Keratinocyte (primary cell): ENCODE data around the gene RAB4A. TPM values are rescaled to one million over a fixed set of nuclear protein-coding genes. Genes with fewer than 3 reads are reported as not detected.

Source experiments
- DNase-seq: peaks from one replicate; pipeline ENCODE4 v3.0.0-alpha.2; 2011; ENCODE audit warnings: low read depth, missing footprints, low spot score
- FAIRE-seq: peaks from 2 replicates; lab custom pipeline; 2011; peaks lifted over from hg19 to GRCh38; lab: Jason Lieb, UNC
- H2AFZ ChIP-seq: 2 replicates; pipeline ENCODE4 v1.6.0; 2012; ENCODE audit warnings: low read length, control low read depth, inconsistent platforms; ENCODE audit not compliant: control insufficient read depth
- H3K27ac ChIP-seq: 2 replicates; pipeline ENCODE4 v1.5.1; 2011; ENCODE audit warnings: low read length; ENCODE audit not compliant: control insufficient read depth, insufficient read depth
- H3K27me3 ChIP-seq: 3 replicates; pipeline ENCODE4 v1.6.0; 2011; ENCODE audit warnings: low read length; ENCODE audit not compliant: control insufficient read depth, insufficient read depth; ENCODE audit errors: extremely low read depth
- H3K36me3 ChIP-seq, 2 experiments: 2 replicates in 1 of 2; 3 replicates in 1 of 2; pipeline ENCODE4 v1.5.1; 2011; ENCODE audit warnings: low read length in 2 of 2, mild to moderate bottlenecking in 1 of 2; ENCODE audit not compliant: control insufficient read depth in 2 of 2, insufficient read depth in 2 of 2; ENCODE audit errors: extremely low read depth in 1 of 2
- H3K4me1 ChIP-seq: 3 replicates; pipeline ENCODE4 v1.5.1; 2011; ENCODE audit warnings: low read length; ENCODE audit not compliant: control insufficient read depth, insufficient read depth; ENCODE audit errors: extremely low read depth
- H3K4me2 ChIP-seq: 3 replicates; pipeline ENCODE4 v1.6.0; 2011; ENCODE audit warnings: low read depth, low read length; ENCODE audit not compliant: control insufficient read depth, insufficient read depth; ENCODE audit errors: extremely low read depth
- H3K4me3 ChIP-seq, 3 experiments: fragments of 200-600 bp in 1 of 3; sonication (generic) in 1 of 3; 2 replicates in 2 of 3; 3 replicates in 1 of 3; pipeline ENCODE4 v1.5.1; 2011 to 2016; ENCODE audit warnings: low read length in 3 of 3, mild to moderate bottlenecking in 3 of 3, control low read depth in 2 of 3, inconsistent platforms in 1 of 3, low read depth in 1 of 3, mixed read lengths in 1 of 3, mixed run types in 1 of 3, moderate library complexity in 1 of 3; ENCODE audit not compliant: control insufficient read depth in 2 of 3, insufficient read depth in 2 of 3; ENCODE audit errors: extremely low read depth in 1 of 3
- H3K79me2 ChIP-seq: 2 replicates; pipeline ENCODE4 v1.6.0; 2012; ENCODE audit warnings: low read length; ENCODE audit not compliant: control insufficient read depth, insufficient read depth
- H3K9ac ChIP-seq: 3 replicates; pipeline ENCODE4 v1.6.0; 2011; ENCODE audit warnings: low read length; ENCODE audit not compliant: control insufficient read depth, insufficient read depth; ENCODE audit errors: extremely low read depth
- H3K9me1 ChIP-seq: 3 replicates; pipeline ENCODE4 v1.6.0; 2011; ENCODE audit warnings: low read length; ENCODE audit not compliant: control insufficient read depth, insufficient read depth; ENCODE audit errors: extremely low read depth
- H3K9me3 ChIP-seq: 2 replicates; pipeline ENCODE4 v1.5.1; 2012; ENCODE audit warnings: low read depth, low read length; ENCODE audit not compliant: control insufficient read depth
- H4K20me1 ChIP-seq: 3 replicates; pipeline ENCODE4 v1.6.0; 2011; ENCODE audit warnings: low read length; ENCODE audit not compliant: control insufficient read depth, insufficient read depth; ENCODE audit errors: extremely low read depth
- EZH2 ChIP-seq: IDR thresholded peaks from one replicate; pipeline ENCODE4 v1.6.1; 2012; ENCODE audit warnings: inconsistent platforms, mild to moderate bottlenecking, low read length, moderate library complexity
- dilution Hi-C: fragments of 300-500 bp; cut with MboI; formaldehyde crosslinking; loops from one replicate; pipeline ENCODE4 v1.7.0; 2020; ENCODE audit warnings: low sequenced_read_pairs; ENCODE audit not compliant: extremely low pct_ligation_motif_present
- polyA plus RNA-seq, 5 experiments: library from polyadenylated mRNA; depleted of rRNA in 3 of 5; stranded (reverse) in 3 of 5; stranded (forward) in 1 of 5; unstranded in 1 of 5; fragments of >200 nt; gene quantifications; 1 replicate in 1 of 5; 2 replicates in 3 of 5; 3 replicates in 1 of 5; pipeline versions ENCODE4 v1.2.1 to v1.2.3, GENCODE V29; 2011 to 2012; ENCODE audit warnings: missing spikeins in 2 of 5, low read depth in 1 of 5, low replicate concordance in 1 of 5
- TF ChIP-seq, protein P1 (sequence below), 3 experiments: IDR thresholded peaks in 1 of 3; conservative IDR thresholded peaks in 1 of 3; optimal IDR thresholded peaks in 1 of 3; 2 replicates in 2 of 3; 3 replicates in 1 of 3; pipeline versions ENCODE3 to v1.5.1; 2011; ENCODE audit warnings: low read length in 3 of 3, mild to moderate bottlenecking in 3 of 3, moderate library complexity in 2 of 3, control low read depth in 1 of 3, inconsistent platforms in 1 of 3; ENCODE audit not compliant: insufficient read depth in 2 of 3; ENCODE audit errors: extremely low read depth in 1 of 3

The RAB4A gene
- polyA plus RNA-seq, 1 donor (not counting 4 experiments of a cell fraction or from before 2014, with no cell fraction given), result 54.7 TPM

DNA sequence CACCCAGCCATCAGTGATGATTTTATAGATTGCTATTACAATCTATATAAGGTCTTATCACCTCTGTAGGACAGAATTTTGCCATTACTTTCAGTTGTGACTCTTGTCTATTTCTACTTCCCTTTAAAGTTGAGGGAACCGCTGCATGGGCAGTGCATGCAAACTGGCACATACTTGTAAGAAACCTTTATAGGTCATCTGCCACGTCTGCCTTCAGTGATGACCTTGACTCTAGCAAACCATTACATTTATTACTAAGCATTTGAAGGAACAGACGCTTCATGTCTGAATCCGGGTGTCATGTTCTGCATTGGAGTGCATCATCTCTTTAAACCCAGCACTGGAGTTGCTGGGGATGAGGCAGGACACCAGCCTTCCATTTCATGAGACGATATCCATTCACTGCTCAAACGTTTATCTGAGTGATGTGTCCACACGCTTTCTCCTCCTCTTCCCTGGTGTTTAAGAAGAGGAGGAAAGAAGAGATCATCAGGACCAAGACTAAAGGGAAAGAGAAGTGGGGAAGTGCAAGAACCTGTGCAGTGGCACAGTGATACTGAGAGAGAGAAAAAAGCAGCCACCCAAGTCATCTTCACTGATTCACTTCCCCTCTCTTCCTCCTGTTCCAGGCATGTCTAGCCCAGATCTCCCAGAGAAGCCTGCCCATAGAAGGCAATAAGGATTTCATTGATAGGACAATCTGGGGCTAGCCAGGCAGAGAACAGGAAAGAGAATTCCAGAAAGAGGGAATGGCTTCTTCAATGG lies 57.9 kb downstream of the RAB4A start:
- no peaks in the 10 kb centered on the region for H3K9me1 ChIP-seq
- no peaks in the 10 kb centered on the region for H3K4me1 ChIP-seq
- H3K4me2 ChIP-seq, result no peak overlapping the region
- no peaks in the 10 kb centered on the region for H3K9me3 ChIP-seq
- H4K20me1 ChIP-seq, result no peaks in the 10 kb centered on the region
- no peak for DNase-seq
- no peaks in the 10 kb centered on the region for H3K27me3 ChIP-seq
- no peak overlapping the region for H3K9ac ChIP-seq
- dilution Hi-C loops, result no loop called here
- no peak overlapping the region for H3K27ac ChIP-seq
- FAIRE-seq, result no peak
- H3K4me3 ChIP-seq, result no peak overlapping the region
- H3K36me3 ChIP-seq, result peaks cover 2 to 8% of the 10 kb centered on the region in 2 experiments
- H3K79me2 ChIP-seq, result peaks cover 2% of the 10 kb centered on the region
- no peak for TF ChIP-seq EZH2
- TF ChIP-seq, protein P1, sequence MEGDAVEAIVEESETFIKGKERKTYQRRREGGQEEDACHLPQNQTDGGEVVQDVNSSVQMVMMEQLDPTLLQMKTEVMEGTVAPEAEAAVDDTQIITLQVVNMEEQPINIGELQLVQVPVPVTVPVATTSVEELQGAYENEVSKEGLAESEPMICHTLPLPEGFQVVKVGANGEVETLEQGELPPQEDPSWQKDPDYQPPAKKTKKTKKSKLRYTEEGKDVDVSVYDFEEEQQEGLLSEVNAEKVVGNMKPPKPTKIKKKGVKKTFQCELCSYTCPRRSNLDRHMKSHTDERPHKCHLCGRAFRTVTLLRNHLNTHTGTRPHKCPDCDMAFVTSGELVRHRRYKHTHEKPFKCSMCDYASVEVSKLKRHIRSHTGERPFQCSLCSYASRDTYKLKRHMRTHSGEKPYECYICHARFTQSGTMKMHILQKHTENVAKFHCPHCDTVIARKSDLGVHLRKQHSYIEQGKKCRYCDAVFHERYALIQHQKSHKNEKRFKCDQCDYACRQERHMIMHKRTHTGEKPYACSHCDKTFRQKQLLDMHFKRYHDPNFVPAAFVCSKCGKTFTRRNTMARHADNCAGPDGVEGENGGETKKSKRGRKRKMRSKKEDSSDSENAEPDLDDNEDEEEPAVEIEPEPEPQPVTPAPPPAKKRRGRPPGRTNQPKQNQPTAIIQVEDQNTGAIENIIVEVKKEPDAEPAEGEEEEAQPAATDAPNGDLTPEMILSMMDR (optimal IDR thresholded peaks at IDR 0.05 in 1 of 3, IDR thresholded peaks at IDR 0.05 in 1 of 3, conservative IDR thresholded peaks at IDR 0.05 in 1 of 3; ENCODE audit: extremely low read depth in 1 of 3, insufficient read depth in 2 of 3, low read length in 3 of 3), result no peak
- H2AFZ ChIP-seq, result no peak overlapping the region

DNA sequence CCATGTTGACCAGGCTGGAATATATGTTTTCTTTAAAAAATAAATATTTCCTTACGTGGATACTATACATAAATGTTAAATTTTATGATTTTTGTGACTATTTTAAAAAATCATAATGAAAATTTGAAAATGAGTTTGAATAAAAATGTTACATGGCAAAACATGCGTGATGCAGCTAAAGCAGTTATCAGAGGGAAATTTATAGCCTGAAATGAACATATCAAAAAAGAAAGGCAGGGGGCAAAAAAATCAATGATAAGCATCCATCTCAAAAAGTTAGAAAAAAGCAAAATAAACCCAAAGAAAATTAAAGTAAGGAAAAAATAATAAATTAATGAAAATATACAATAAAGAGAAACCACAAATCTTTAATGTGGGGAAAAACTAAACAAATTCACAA lies 63.4 kb downstream of the RAB4A start:
- FAIRE-seq, result no peak
- TF ChIP-seq, protein P1 (optimal IDR thresholded peaks at IDR 0.05 in 1 of 3, IDR thresholded peaks at IDR 0.05 in 1 of 3, conservative IDR thresholded peaks at IDR 0.05 in 1 of 3; ENCODE audit: extremely low read depth in 1 of 3, insufficient read depth in 2 of 3, low read length in 3 of 3), result no peak
- TF ChIP-seq EZH2, result no peak
- DNase-seq, result no peak
- Histone ChIP-seq H3K9me3 (no peaks in the 10 kb centered on the region), H3K27me3 (no peaks in the 10 kb centered on the region), H3K9ac (no peak overlapping the region), H3K4me3 (no peak overlapping the region), H3K4me1 (no peaks in the 10 kb centered on the region), H2AFZ (no peak overlapping the region), H3K27ac (no peak overlapping the region), H3K9me1 (peaks cover 2% of the 10 kb centered on the region), H3K36me3 (peaks cover 0 to 2% of the 10 kb centered on the region in 2 experiments), H4K20me1 (no peaks in the 10 kb centered on the region), H3K4me2 (no peak overlapping the region), H3K79me2 (peaks cover 17% of the 10 kb centered on the region)
- dilution Hi-C loops, result no loop called here
